Panc1 (cell line): ENCODE data around the gene GON4L. TPM values are rescaled to one million over a fixed set of nuclear protein-coding genes. Genes with fewer than 3 reads are reported as not detected.

ENCODE experiments used
- ATAC-seq: fragments of 200-7000 bp; cut with Tn5 transposase; 2 replicates; pipeline ENCODE4 v1.9.1; 2020; ENCODE audit warnings: mild to moderate bottlenecking, moderate library complexity
- BruUV-seq: library from RNA; stranded (reverse); fragments of 400-500 nt; replicated peaks from 2 replicates; lab custom pipeline; 2021; lab: Mats Ljungman, UMichigan
- CTCF ChIA-PET: fragments of 300-600 bp; sonication (Branson Sonifier 250); formaldehyde crosslinking; loops from one replicate; lab custom pipeline; 2022; ENCODE audit warnings: antibody characterized with exemption; lab: Charles Lee
- POLR2A ChIA-PET: fragments of 300-600 bp; sonication (Branson Sonifier 250); formaldehyde crosslinking; loops from one replicate; lab custom pipeline; 2022; ENCODE audit warnings: antibody characterized with exemption; lab: Charles Lee
- DNase-seq: peaks from one replicate; pipeline ENCODE4 v3.0.0-alpha.2; 2010; ENCODE audit warnings: low read depth, low spot score
- H3K27ac ChIP-seq: 2 replicates; pipeline ENCODE4 v1.5.1; 2011; ENCODE audit warnings: mild to moderate bottlenecking, low read length, inconsistent platforms
- H3K27me3 ChIP-seq: fragments of 200-500 bp; sonication (Bioruptor generic); 2 replicates; pipeline ENCODE4 v1.6.0; 2014; ENCODE audit warnings: low read length, inconsistent platforms; ENCODE audit not compliant: control insufficient read depth, insufficient read depth
- H3K36me3 ChIP-seq: fragments of 200-500 bp; sonication (Bioruptor generic); 2 replicates; pipeline ENCODE4 v1.5.1; 2014; ENCODE audit warnings: inconsistent platforms, mild to moderate bottlenecking, low read length, moderate library complexity; ENCODE audit not compliant: control insufficient read depth, insufficient read depth
- H3K4me1 ChIP-seq: 2 replicates; pipeline ENCODE4 v1.5.1; 2011; ENCODE audit warnings: inconsistent platforms, mild to moderate bottlenecking, low read length, moderate library complexity; ENCODE audit not compliant: control insufficient read depth, insufficient read depth
- H3K4me3 ChIP-seq, 2 experiments: 2 replicates each; pipeline ENCODE4 v1.5.1; 2011 to 2012; ENCODE audit warnings: low read depth in 2 of 2, low read length in 2 of 2, mild to moderate bottlenecking in 2 of 2, inconsistent platforms in 1 of 2, moderate library complexity in 1 of 2
- H3K9me3 ChIP-seq: fragments of 200-500 bp; sonication (Bioruptor generic); 2 replicates; pipeline ENCODE4 v1.5.1; 2014; ENCODE audit warnings: low read depth, mild to moderate bottlenecking, inconsistent platforms, low read length, moderate library complexity; ENCODE audit not compliant: control insufficient read depth, insufficient read depth
- POLR2AphosphoS5 ChIP-seq: IDR thresholded peaks from 2 replicates; pipeline ENCODE4 v1.6.1; 2012; ENCODE audit warnings: mild to moderate bottlenecking, low read depth, low read length, moderate library complexity
- SIN3A ChIP-seq: IDR thresholded peaks from 2 replicates; pipeline ENCODE4 v1.6.1; 2012; ENCODE audit warnings: low read depth, mild to moderate bottlenecking, low read length, moderate library complexity, borderline replicate concordance; ENCODE audit not compliant: insufficient read depth
- TCF7L2 ChIP-seq: IDR thresholded peaks from 2 replicates; pipeline ENCODE4 v1.6.1; 2011; ENCODE audit warnings: mild to moderate bottlenecking, low read depth, low read length, inconsistent platforms
- in situ Hi-C: cut with HindIII; loops from 2 replicates; pipeline ENCODE4 v1.10.0; 2016; ENCODE audit warnings: low sequenced_read_pairs, low pct_unique_long_range_greater_than_20kb
- intact Hi-C: fragments of 100-400 bp; cut with micrococcal nuclease; formaldehyde crosslinking; loops from one replicate; pipeline ENCODE4 v1.10.0; 2022; ENCODE audit not compliant: unreplicated experiment
- total RNA-seq: library from RNA; stranded (reverse); gene quantifications from one replicate; pipeline ENCODE4 v1.2.1, GENCODE V29; 2021; ENCODE audit not compliant: unreplicated experiment
- TF ChIP-seq, protein P1 (sequence below), 2 experiments: IDR thresholded peaks; 2 replicates each; pipeline ENCODE4 v1.6.1; 2011 to 2012; ENCODE audit warnings: low read depth in 2 of 2, control low read depth in 1 of 2, low read length in 1 of 2, mild to moderate bottlenecking in 1 of 2, moderate library complexity in 1 of 2; ENCODE audit not compliant: insufficient read depth in 1 of 2
- TF ChIP-seq, protein P2 (sequence below): fragments of 450-650 bp; IDR thresholded peaks from 2 replicates; pipeline ENCODE4 v1.5.1; 2017; ENCODE audit warnings: mild to moderate bottlenecking

The GON4L gene
- total RNA-seq, 1 experiment from 2014 or later: 47.6 TPM

DNA sequence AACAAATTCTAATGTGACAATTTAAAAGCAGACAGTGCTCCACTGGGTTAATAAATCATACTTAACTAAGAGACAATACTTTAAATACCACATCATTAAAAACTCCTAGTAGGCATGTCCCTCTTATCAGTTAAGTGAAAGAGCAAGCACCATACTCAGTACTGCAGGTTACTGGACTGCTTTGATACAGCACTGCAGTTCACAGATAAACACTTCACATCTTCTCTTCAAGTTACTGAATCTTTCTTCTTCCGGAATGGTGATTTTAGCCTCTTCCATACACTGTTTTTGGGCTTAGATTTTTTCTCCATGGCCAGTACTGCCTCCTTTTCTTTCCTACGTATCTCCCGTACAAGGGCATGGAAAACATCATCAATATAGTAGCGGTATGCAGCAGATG, 43.1 kb upstream of the GON4L start:
- no peak for TF ChIP-seq POLR2AphosphoS5
- Histone ChIP-seq H3K4me1 (no peaks in the 10 kb centered on the region), H3K9me3 (no peaks in the 10 kb centered on the region), H3K27me3 (no peaks in the 10 kb centered on the region), H3K4me3 (no peak overlapping the region), H3K27ac (no peak overlapping the region), H3K36me3 (peaks cover 35% of the 10 kb centered on the region)
- DNase-seq: no peak
- intact Hi-C loops (no loop called here), in situ Hi-C loops (no loop called here)
- ChIA-PET CTCF (no interaction called here), POLR2A (interaction anchor here (0.5 kb wide), 1 partner anchor 173 kb away, joined by 10 read pairs; no protein-coding TSS in a partner anchor)
- no peak for ATAC-seq
- no TSS peak for BruUV-seq

DNA sequence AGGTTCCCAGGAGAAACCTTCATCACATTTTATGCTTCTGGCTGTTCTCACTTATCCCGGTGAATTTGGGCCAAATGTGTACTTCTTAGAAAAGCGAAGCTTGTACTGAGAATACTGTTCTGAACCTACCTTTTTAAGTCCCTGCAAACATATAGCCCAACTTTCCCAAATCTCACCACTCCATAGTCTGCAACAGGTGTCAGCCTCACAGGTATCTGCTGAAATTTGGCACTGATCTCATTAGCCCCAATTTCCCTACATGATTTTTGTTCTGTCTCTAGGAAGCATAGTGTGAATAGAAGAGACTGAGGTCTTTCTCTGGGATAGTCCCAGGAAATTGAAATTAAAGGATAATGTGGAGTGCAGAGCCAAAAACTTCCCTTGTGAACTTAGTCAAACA, 42.7 kb upstream of the GON4L start:
- Histone ChIP-seq H3K27me3 (no peaks in the 10 kb centered on the region), H3K36me3 (peaks cover 32% of the 10 kb centered on the region), H3K27ac (no peak overlapping the region), H3K4me3 (no peak overlapping the region), H3K4me1 (no peaks in the 10 kb centered on the region), H3K9me3 (no peaks in the 10 kb centered on the region)
- TF ChIP-seq, protein P1, sequence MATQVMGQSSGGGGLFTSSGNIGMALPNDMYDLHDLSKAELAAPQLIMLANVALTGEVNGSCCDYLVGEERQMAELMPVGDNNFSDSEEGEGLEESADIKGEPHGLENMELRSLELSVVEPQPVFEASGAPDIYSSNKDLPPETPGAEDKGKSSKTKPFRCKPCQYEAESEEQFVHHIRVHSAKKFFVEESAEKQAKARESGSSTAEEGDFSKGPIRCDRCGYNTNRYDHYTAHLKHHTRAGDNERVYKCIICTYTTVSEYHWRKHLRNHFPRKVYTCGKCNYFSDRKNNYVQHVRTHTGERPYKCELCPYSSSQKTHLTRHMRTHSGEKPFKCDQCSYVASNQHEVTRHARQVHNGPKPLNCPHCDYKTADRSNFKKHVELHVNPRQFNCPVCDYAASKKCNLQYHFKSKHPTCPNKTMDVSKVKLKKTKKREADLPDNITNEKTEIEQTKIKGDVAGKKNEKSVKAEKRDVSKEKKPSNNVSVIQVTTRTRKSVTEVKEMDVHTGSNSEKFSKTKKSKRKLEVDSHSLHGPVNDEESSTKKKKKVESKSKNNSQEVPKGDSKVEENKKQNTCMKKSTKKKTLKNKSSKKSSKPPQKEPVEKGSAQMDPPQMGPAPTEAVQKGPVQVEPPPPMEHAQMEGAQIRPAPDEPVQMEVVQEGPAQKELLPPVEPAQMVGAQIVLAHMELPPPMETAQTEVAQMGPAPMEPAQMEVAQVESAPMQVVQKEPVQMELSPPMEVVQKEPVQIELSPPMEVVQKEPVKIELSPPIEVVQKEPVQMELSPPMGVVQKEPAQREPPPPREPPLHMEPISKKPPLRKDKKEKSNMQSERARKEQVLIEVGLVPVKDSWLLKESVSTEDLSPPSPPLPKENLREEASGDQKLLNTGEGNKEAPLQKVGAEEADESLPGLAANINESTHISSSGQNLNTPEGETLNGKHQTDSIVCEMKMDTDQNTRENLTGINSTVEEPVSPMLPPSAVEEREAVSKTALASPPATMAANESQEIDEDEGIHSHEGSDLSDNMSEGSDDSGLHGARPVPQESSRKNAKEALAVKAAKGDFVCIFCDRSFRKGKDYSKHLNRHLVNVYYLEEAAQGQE (IDR thresholded peaks at IDR 0.05; ENCODE audit: insufficient read depth in 1 of 2, low read depth in 2 of 2, low read length in 1 of 2): no peak
- TF ChIP-seq POLR2AphosphoS5 (no peak), TCF7L2 (no peak), SIN3A (no peak)
- TF ChIP-seq, protein P2, sequence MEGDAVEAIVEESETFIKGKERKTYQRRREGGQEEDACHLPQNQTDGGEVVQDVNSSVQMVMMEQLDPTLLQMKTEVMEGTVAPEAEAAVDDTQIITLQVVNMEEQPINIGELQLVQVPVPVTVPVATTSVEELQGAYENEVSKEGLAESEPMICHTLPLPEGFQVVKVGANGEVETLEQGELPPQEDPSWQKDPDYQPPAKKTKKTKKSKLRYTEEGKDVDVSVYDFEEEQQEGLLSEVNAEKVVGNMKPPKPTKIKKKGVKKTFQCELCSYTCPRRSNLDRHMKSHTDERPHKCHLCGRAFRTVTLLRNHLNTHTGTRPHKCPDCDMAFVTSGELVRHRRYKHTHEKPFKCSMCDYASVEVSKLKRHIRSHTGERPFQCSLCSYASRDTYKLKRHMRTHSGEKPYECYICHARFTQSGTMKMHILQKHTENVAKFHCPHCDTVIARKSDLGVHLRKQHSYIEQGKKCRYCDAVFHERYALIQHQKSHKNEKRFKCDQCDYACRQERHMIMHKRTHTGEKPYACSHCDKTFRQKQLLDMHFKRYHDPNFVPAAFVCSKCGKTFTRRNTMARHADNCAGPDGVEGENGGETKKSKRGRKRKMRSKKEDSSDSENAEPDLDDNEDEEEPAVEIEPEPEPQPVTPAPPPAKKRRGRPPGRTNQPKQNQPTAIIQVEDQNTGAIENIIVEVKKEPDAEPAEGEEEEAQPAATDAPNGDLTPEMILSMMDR: no peak
- intact Hi-C loops: no loop called here
- TSS peak; percentile 62 for BruUV-seq
- ChIA-PET CTCF (no interaction called here), POLR2A (interaction anchor here (0.5 kb wide), 1 partner anchor 172 kb away, joined by 10 read pairs; no protein-coding TSS in a partner anchor)
- no peak for ATAC-seq
- no peak for DNase-seq
- in situ Hi-C loops: no loop called here

DNA sequence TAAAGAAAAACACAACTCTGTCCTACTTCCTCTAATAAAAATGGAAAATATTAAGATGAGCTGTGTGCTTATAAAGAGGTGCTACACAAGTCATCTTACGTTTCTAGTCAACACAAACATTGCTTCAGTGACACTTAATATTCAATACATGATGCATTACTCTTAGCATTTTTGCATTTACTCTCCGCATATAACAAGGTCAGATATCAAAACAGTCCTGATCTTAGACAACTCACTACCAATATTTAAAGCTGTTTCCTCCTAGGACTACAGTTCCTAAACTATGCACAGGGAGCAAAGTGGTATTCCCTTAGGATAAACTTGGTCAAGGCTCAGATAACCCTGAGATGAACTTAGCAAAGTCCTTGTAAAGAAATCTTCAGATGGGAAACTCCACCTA, 41.9 kb upstream of the GON4L start:
- in situ Hi-C loops (no loop called here), intact Hi-C loops (no loop called here)
- no TSS peak for BruUV-seq
- CTCF ChIA-PET: no interaction called here
- no peaks in the 10 kb centered on the region for H3K27me3 ChIP-seq
- peaks cover 27% of the 10 kb centered on the region for H3K36me3 ChIP-seq
- H3K4me1 ChIP-seq: peaks cover 3% of the 10 kb centered on the region
- no peaks in the 10 kb centered on the region for H3K9me3 ChIP-seq
- ATAC-seq (no peak), DNase-seq (no peak)
- H3K27ac ChIP-seq: no peak overlapping the region
- TF ChIP-seq, protein P1 (IDR thresholded peaks at IDR 0.05; ENCODE audit: insufficient read depth in 1 of 2, low read depth in 2 of 2, low read length in 1 of 2): no peak
- TF ChIP-seq TCF7L2 (no peak), SIN3A (no peak), POLR2AphosphoS5 (no peak)
- TF ChIP-seq, protein P2: no peak
- POLR2A ChIA-PET: interaction anchor here (0.6 to 0.9 kb wide), 4 partner anchors 16 to 430 kb away, joined by 3 to 5 read pairs (median 4); no protein-coding TSS in a partner anchor
- H3K4me3 ChIP-seq: no peak overlapping the region
